GM12873 (cell line): ENCODE measurements around the gene RAB9A.

Experiments
- CTCF ChIP-seq: IDR thresholded peaks from 2 replicates; pipeline ENCODE4 v1.5.1; 2012; ENCODE audit warnings: low read depth, mild to moderate bottlenecking, moderate library complexity, low read length, control low read depth; ENCODE audit not compliant: insufficient read depth; ENCODE audit errors: missing control alignments

RAB9A gene

GRCh38 chrX:13755254-13755653 lies 66.3 kb downstream of the RAB9A start:
- TF ChIP-seq CTCF, result no peak

GRCh38 chrX:13756381-13756780 lies 67.5 kb downstream of the RAB9A start:
- TF ChIP-seq CTCF, result no peak

GRCh38 chrX:13759152-13759718 lies 70.3 kb downstream of the RAB9A start:
- no peak for TF ChIP-seq CTCF
